Kidney glomerular epithelial cell (primary cell): Measurements from ENCODE around the gene EIF4EBP3.

Experiments
- DNase-seq: peaks from one replicate; lab custom pipeline; 2025; lab: John Stamatoyannopoulos, UW

The EIF4EBP3 gene

DNA sequence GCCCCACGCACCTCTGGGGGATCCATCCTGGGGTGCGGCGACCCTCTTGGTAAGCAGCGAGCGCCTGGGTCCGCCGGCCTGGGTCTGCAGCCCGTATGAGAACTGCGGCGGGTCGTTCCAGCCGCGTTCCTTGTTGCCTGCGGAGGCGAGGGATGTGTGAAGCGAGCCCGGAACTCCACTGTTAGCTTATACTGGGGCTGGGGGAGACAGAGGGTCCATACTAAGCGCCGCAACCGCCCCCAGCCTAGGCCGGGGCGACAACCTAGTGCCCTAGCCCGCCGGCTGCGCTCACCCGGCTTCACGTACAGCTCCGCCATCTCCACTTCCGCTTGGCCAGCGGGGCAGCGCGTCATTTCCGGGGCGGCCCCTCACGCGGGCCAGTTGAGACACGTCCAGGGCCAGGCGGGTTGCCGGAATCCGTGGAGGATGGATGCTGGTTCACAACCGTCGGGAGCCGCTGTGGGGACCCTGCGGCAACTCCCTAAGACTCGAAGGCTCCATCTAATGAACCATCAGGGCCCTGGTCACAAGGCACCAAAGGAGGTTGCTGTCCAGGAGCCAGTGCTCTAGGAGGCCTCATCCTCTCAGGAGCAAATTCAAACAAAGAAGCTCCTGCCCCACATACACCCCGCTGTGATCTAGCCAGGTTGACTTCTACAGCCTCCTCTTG, 9.8 kb downstream of the EIF4EBP3 start, which contains the start of gene SRA1:
TSS of gene SRA1 (minus strand) at position 338 of the 670 bp plus-strand sequence. CDS start at position 317, 21 bp downstream.
- DNase-seq = peak; percentile 88

DNA sequence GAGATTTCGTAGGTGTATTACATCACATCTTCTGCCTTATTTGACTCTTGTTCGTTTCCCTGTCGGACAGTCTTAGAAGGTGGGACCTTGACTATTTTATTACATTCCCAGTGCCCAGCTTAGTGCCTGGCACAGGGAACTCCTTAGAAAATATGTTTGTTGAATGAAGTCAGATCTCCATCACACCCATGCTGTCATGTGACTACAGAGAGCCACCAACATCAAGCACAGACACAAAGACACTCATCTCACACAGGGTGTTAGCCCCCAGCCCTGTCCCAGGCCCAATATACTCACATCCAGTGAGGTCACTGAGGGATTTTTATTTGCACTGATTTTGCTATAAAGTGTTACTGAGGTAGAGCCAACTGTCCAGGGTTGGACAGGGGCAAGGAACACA, 10.5 kb downstream of the EIF4EBP3 start:
- DNase-seq = no peak

DNA sequence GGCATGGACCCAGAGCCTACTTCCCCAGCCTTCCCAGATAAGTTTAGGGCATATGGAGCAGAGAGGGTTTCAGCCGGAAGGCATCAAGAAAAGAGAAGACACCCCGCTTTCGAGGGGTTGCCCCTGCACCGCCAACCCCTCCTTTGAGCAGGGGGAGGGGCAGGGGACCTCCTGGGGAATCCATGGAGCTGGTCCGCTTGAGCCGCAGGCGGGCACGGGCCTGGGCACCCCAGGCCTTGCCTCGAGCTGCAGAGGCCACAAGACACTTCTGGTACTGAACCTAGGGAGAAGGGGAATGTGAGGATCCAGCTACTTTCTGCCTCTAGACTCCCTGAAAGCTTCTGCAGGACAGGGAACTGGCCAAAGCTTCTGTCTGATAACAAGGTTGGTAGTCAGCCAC, 11.1 kb downstream of the EIF4EBP3 start:
- no peak for DNase-seq

DNA sequence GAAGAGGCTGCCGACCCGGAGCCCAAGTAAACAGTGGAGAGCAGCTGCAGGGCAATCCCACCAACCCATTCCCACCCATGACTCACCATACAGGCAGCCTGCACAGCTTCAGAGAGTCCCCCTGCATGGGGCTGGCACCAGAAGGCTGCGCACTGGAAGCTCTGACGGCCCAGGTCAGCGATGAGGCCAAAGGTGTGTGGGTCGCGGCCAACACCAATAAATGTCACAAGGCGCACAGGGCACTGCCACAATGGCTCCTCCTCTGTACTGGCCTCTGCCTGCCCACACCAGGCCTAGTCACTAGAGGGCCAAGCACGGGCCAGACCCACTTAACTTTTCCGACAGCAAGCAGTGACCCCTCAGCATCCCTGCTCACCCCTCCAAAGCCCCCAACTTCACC, 12.8 kb downstream of the EIF4EBP3 start:
- no peak for DNase-seq

DNA sequence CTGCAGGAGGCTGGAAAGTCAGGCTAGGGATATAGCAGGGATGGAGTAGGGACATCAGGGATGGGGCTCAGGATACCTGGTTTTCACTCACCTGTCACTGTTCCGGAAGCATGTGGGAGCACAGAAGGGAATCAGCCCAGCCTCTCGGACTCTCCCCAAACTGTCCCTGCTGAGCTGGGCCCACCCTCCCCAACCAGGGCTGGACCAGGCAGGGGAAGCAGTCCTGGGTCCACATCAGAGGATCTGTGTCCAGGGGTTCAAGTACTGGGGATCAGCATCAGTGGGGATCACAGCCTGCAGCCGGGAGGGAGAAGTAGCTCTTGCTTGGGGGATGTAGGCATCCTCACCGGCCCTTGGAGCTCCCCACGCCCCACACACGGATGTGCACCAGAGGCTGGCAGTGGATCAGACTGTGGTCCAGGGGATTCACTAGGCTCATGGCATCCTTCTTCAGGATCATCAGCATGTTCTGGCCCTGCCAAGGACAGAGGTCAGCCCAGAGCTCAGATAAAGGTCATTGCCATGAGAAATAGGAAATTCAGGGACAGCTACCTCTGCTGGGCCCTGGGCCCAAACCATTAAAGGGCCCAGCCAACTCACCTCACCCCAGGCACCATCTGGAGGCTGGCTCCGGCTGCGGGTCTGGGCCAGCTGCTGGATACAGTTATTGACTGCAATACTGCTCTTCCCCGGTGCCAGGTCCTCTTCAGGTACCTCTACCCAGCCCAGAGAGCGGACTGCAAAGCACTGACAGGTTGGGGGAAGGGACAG, 14.5 kb downstream of the EIF4EBP3 start:
- DNase-seq = no peak

DNA sequence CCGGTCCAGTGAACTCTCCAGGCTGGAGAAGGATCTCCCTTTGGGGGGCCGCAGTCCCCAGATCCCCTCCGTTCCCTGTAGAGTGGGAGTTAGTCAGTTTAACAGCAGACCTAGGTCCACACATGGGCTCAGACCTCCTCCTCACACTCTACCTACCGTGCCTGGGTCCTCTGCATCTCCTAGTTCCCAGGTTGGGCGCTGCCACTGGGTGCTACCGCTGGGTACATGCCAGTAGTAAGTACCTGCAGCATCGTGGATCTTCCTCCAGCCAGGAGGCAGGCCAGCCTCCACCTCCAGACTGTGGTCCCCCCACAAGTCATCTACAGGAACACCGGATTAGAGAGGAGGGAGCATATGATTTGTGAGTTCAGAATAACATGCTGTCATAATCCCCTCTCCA, 16.1 kb downstream of the EIF4EBP3 start:
- DNase-seq = no peak

DNA sequence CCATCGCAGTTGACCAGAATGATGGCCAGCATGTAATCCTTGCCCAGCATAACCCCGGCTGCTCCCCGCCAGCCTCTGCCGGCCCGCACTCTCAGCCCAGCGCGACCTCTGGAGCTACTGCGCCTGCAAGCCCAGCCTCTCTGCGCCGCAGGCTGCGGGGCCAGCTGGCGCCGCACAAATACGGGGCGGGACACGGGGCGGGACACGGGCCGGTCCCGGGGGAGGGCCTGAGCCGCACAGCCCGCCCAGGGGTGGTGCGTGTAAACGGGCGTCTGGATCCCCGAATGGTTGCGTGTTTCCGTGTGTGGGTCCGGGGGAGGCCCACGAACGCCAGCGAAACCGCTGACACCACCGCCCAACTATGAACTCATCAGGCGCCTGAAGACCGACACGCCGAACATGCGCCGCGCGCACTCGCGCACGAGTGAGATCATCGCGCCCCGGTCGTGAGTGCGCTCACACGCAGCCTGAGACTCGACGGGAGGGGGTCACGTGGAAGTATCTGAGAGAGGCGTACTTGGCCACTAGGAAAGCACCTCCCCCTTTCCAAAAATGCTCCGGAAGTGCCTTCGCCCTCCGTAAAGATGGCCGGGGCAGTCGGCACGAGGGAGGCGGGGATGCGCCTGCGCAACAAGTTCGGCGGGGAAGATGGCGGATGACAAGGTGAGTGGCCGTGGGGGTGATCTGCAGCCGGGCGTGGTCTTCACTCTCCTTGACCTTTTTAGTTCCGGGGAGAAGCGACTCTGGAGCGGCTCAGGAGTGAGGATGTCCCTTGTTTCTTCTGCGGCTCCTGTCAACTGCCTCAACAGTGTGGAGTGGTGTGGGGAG, 16.9 kb downstream of the EIF4EBP3 start, which contains the start of the genes APBB3 and SLC35A4:
TSS of gene APBB3 (minus strand) at position 403 of the 828 bp plus-strand sequence. CDS start at position 50, 353 bp downstream.
TSS of gene SLC35A4 (plus strand) at position 633 of the 828 bp plus-strand sequence. CDS start 2,342 bp downstream, outside the sequence.
- DNase-seq = peak; percentile 95

DNA sequence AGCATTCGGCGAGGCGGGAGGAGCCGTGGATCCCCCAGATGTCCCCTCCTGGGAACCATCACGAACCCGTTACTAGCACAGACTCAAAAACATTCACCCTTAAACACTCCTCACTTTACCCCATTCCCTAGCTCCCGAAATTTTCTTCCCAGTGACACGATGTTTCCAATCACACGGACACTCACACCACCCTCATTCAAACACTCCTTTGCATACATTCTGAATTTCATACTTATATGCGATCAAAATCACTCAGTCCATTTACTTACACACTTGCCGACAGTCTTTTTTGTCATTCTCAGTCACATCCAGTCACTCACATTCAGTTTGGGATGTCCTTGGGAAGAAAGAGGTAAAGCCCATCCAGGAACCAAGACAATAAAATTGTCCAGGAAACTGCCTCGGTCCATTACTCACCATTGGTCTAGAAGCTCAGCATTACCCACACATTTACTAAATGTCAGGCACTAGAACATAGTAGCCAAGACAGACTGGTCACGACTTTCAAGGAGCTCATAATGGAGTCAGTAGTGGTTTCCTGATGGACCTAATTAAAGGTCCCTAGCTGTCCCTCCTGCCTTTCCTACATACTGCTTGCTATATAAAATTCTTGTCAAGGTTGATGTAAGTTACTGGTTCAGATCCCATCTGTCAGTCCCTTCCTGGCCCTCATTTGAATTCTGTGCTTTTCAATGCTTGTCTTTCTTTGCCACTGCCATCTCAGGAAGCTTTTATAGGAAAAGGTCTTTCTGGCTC, 17.7 kb downstream of the EIF4EBP3 start:
- no peak for DNase-seq

DNA sequence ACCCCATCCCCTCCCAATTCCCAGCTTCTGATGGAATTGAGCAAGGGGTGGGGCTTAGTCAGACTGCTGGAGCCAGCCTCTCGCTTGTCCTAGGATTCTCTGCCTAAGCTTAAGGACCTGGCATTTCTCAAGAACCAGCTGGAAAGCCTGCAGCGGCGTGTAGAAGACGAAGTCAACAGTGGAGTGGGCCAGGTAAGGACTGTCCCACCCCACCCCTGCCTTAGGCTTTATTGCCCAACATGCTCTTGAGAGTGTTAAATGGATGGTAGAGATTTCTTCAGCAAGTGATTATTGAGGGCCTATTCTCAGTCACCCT, 18.3 kb downstream of the EIF4EBP3 start:
- no peak for DNase-seq

DNA sequence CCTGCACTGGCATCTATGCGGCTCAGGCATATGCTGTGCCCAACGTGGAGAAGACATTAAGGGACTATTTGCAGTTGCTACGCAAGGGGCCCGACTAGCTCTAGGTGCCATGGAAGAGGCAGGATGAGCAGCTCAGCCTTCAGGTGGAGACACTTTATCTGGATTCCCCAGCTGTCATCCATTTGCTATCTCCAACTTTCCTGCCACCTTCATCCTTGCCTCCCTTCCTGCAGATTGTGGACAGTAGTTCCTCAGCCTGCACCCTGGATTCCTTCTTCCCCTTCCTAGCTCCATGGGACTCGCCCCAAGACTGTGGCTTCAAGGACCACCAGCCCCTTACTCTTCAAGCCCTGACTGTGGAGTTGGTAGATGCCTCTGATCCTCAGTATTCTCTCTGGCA, 19.2 kb downstream of the EIF4EBP3 start:
- no peak for DNase-seq

DNA sequence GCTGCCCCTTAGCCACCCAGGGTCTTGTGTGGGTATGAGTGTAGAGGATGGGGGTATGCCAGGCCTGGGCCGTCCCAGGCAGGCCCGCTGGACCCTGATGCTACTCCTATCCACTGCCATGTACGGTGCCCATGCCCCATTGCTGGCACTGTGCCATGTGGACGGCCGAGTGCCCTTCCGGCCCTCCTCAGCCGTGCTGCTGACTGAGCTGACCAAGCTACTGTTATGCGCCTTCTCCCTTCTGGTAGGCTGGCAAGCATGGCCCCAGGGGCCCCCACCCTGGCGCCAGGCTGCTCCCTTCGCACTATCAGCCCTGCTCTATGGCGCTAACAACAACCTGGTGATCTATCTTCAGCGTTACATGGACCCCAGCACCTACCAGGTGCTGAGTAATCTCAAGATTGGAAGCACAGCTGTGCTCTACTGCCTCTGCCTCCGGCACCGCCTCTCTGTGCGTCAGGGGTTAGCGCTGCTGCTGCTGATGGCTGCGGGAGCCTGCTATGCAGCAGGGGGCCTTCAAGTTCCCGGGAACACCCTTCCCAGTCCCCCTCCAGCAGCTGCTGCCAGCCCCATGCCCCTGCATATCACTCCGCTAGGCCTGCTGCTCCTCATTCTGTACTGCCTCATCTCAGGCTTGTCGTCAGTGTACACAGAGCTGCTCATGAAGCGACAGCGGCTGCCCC, 19.8 kb downstream of the EIF4EBP3 start:
- DNase-seq = no peak

DNA sequence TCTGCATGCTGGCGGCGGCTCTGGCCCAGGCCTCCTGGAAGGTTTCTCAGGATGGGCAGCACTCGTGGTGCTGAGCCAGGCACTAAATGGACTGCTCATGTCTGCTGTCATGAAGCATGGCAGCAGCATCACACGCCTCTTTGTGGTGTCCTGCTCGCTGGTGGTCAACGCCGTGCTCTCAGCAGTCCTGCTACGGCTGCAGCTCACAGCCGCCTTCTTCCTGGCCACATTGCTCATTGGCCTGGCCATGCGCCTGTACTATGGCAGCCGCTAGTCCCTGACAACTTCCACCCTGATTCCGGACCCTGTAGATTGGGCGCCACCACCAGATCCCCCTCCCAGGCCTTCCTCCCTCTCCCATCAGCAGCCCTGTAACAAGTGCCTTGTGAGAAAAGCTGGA, 20.4 kb downstream of the EIF4EBP3 start:
- no peak for DNase-seq

DNA sequence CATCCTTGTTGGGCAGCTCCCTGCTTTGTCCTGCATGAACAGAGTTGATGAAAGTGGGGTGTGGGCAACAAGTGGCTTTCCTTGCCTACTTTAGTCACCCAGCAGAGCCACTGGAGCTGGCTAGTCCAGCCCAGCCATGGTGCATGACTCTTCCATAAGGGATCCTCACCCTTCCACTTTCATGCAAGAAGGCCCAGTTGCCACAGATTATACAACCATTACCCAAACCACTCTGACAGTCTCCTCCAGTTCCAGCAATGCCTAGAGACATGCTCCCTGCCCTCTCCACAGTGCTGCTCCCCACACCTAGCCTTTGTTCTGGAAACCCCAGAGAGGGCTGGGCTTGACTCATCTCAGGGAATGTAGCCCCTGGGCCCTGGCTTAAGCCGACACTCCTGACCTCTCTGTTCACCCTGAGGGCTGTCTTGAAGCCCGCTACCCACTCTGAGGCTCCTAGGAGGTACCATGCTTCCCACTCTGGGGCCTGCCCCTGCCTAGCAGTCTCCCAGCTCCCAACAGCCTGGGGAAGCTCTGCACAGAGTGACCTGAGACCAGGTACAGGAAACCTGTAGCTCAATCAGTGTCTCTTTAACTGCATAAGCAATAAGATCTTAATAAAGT, 21.1 kb downstream of the EIF4EBP3 start:
- no peak for DNase-seq

DNA sequence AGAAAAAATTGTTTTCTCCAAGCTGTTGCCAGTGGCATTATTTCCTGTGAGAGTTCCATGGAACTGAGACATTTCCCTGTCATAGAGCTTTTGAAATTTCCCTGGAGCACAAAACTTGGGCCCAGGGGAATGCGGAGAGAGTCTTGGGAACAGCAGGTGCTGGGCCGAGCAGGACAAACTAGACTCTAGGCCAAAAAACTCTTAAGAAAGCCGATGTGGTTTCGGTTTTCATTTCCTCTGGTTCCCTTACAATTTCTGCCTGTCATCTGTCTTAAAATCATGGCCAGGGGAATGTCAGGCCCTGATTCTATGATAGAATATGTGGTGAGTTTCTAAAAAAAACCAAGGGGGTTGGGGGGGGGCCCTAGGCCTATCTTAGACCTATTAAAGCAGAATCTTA, 21.7 kb downstream of the EIF4EBP3 start:
- no peak for DNase-seq

DNA sequence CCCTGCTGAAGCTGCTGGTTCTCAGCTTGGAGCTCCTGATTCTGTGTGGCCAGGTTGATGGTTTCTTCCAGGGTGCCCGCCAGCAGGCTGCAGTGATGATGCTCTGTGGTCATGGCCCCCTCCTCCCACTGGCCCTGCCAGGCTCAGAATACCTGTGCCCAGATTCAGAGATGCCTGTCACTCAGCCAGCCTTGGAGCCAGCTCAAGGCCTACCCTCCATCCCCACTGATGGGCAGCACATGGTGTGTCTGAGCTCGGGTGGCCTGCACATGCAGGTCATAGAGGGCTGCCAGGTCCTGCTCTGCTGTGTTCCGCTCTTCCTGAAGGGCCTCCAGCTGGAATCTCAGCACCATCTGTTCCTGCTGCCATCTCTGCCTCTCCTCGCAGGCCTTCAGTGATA, 22.6 kb downstream of the EIF4EBP3 start:
- DNase-seq = no peak

DNA sequence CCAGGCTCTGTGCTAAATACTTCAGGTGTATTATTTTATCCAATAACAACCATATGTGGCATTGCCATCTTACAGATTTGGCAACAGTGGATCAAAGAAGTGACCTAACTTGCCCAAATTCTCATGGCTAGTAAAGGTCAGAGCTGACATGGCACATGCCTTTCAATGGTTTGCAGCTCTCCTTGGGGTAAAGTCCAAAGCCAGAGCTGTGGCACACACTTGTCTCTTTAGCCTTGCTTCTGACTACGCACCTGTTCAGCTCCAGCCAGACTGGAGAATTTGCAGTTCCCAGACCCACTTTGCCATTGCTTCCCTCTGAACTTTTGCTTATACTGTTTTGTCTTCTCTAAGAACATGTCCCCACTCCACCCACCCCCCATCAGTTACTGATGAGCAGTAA, 23.0 kb downstream of the EIF4EBP3 start:
- no peak for DNase-seq

DNA sequence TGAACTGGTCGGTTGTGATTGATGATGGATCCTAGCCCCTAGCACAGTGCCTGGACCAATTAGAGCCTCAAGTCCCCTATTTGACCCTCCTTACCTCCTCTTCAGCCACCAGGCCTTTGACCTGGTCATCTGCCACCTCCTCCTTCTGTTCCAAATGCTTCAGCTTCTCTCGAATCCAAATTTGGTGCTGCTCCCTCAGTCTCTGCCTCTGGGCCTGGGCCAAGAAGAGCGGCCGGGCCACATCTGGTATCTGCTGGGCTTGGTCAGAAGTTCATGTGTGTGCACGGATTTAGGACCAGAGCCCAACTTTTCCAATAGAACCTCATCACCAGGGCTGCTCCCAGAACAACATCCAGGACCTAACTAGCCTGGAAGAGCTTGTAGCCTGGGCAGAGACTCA, 23.6 kb downstream of the EIF4EBP3 start:
- DNase-seq = no peak

DNA sequence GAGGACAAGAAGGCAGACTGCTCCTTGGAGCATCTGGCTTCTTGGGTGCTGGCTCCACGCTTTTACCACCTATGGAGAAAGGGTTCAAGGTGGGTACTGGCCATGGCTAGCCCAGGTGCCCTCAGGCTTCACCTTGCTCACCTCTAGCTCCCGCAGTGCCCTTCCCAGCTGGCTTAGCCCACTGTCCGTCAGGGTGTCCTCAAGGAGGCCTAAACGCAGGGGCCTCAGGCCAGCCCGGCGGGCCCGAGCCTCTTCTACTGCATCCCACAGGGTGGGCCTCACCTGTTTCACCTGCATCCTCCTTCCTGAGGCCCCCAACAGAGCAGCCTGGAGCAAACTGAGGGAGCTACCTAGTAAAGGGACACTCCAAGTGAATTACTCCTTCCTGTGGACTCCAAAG, 26.2 kb downstream of the EIF4EBP3 start:
- no peak for DNase-seq

DNA sequence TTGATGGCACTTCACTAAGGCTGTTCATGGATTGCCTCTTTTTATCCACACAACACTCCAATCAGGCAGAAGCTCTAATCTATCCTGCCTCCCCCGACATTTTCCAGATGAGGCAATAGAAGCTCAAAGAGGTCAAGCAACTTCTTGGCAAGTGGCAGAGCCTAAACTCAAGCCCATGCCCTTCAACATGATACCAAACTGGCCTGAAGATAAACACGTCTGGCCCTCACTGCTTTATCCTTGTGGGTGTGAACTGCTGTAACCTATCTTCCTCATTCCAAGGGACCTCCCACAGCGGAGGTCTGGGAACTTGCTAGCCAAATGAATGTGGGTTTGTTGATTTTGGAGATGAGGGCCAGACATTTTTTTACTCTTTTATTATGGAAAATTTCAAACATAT, 26.7 kb downstream of the EIF4EBP3 start:
- DNase-seq = no peak

DNA sequence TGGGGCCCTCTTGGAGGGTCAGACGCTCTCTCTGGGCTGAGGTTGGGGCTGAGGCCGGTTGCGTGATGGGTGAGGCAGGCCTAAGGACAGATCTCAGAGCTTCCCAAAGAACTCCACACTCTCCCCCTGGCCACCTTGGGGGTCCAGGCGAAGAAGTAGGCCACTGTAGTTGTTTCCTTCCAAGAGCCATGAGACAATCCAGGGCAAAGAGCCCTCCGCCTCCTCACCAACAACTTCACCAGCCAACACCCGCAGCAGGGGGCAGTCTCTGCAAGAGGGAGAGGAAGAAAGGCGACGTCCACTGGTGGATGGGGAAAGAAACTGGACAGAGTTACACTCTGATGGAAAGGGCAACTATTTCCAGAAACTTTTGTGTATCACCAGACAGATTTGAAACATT, 27.8 kb downstream of the EIF4EBP3 start:
- DNase-seq = no peak

DNA sequence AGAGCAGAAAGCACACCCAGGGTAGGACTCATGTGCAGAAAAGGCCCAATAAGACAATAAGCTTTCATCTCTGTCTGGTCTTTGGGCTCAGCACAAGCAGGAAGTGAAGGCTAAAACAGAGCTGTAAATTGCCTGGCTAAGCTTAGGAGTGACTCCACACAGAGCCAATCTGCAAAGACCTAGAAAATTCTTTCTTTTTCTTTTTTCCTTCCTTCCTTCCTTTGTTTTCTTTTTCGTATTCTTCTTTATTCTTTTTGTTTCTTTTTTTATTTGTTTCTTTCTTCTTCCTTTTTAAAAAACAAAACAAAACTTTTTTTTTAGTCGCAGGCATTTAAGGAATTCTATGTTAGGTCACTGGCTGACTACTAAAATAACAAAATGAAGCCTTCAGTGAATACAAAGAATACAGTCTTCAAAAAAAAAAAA, 29.3 kb downstream of the EIF4EBP3 start:
- peak; percentile 76 for DNase-seq
